GM19463 (cell line): ENCODE results near the gene CEACAM21.

Source experiments
- ATAC-seq: cut with Tn5 transposase; IDR thresholded peaks from one replicate; pipeline ENCODE4 v1.9.1; 2021; ENCODE audit warnings: mild to moderate bottlenecking, moderate library complexity; ENCODE audit not compliant: unreplicated experiment

The CEACAM21 gene

GRCh38 chr19:41584260-41584810 lies 8.4 kb downstream of the CEACAM21 start:
- ATAC-seq: no peak

GRCh38 chr19:41584931-41585330 lies 9.0 kb downstream of the CEACAM21 start:
- no peak for ATAC-seq

GRCh38 chr19:41586064-41586463 lies 10.1 kb downstream of the CEACAM21 start:
- no peak for ATAC-seq

GRCh38 chr19:41587101-41587837 lies 11.3 kb downstream of the CEACAM21 start:
- ATAC-seq: no peak

- ATAC-seq: no peak
Measured at GRCh38 chr19:41587838-41588210, 11.9 kb downstream of the CEACAM21 start.

GRCh38 chr19:41588497-41589209 lies 12.7 kb downstream of the CEACAM21 start:
- ATAC-seq: no peak

GRCh38 chr19:41589371-41589770 lies 13.4 kb downstream of the CEACAM21 start:
- no peak for ATAC-seq

GRCh38 chr19:41590936-41591335 lies 15.0 kb downstream of the CEACAM21 start:
- ATAC-seq: no peak

GRCh38 chr19:41591951-41592562 lies 16.1 kb downstream of the CEACAM21 start:
- no peak for ATAC-seq

- peak; percentile 42 for ATAC-seq
Measured at GRCh38 chr19:41595258-41595889, 19.4 kb downstream of the CEACAM21 start.

- no peak for ATAC-seq
Measured at GRCh38 chr19:41595890-41596280, 19.9 kb downstream of the CEACAM21 start.

GRCh38 chr19:41597600-41598041 lies 21.7 kb downstream of the CEACAM21 start:
- ATAC-seq: peak; percentile 47

- no peak for ATAC-seq
Measured at GRCh38 chr19:41599175-41599966, 23.4 kb downstream of the CEACAM21 start.

GRCh38 chr19:41601771-41602170 lies 25.8 kb downstream of the CEACAM21 start:
- ATAC-seq: no peak

GRCh38 chr19:41604831-41605230 lies 28.9 kb downstream of the CEACAM21 start:
- ATAC-seq: no peak

GRCh38 chr19:41606215-41606837 lies 30.4 kb downstream of the CEACAM21 start:
- ATAC-seq: no peak

GRCh38 chr19:41607668-41608067 lies 31.7 kb downstream of the CEACAM21 start:
- no peak for ATAC-seq

- no peak for ATAC-seq
Measured at GRCh38 chr19:41610789-41611188, 34.8 kb downstream of the CEACAM21 start.

GRCh38 chr19:41612483-41612882 lies 36.5 kb downstream of the CEACAM21 start:
- ATAC-seq: no peak

- no peak for ATAC-seq
Measured at GRCh38 chr19:41615207-41615606, 39.2 kb downstream of the CEACAM21 start.
